T-cell (primary cell): ENCODE data around the gene RETREG2. TPM values are rescaled to one million over a fixed set of nuclear protein-coding genes. Genes with fewer than 3 reads are reported as not detected.
A peak's percentile ranks its signal among the peaks of the same experiment; 100 is the strongest.

Source experiments
- ATAC-seq, 4 experiments: fragments of 200-7000 bp in 3 of 4; fragments of 150-1000 bp in 1 of 4; cut with Tn5 transposase; replicated peaks in 1 of 4; 1 replicate in 3 of 4; 2 replicates in 1 of 4; pipeline ENCODE4 v1.10.0; 2021; ENCODE audit warnings: moderate library complexity in 3 of 4, mild to moderate bottlenecking in 2 of 4, moderate number of reproducible peaks in 1 of 4
- CTCF ChIA-PET, 2 donors: fragments of 300-600 bp; sonication (Branson Sonifier 250); formaldehyde crosslinking; loops; one replicate each; lab custom pipeline; 2022; ENCODE audit warnings: antibody characterized with exemption in 2 of 2; lab: Charles Lee
- POLR2A ChIA-PET, 2 donors: fragments of 300-600 bp; sonication (Branson Sonifier 250); formaldehyde crosslinking; loops; one replicate each; lab custom pipeline; 2022; ENCODE audit warnings: antibody characterized with exemption in 2 of 2; lab: Charles Lee
- DNase-seq, 35 experiments: peaks; one replicate each; pipeline versions ENCODE4 v3.0.0 to v3.0.0-alpha.2; 2013 to 2023
- H3K27ac ChIP-seq: one replicate; pipeline ENCODE4 v1.5.1; 2013; ENCODE audit warnings: low read length
- H3K27me3 ChIP-seq, 2 experiments: replicated peaks in 1 of 2; 1 replicate in 1 of 2; 2 replicates in 1 of 2; pipeline versions ENCODE4 v1.6.1 to v1.7.0; 2013; ENCODE audit warnings: low read length in 1 of 2, mixed read lengths in 1 of 2; ENCODE audit not compliant: control insufficient read depth in 2 of 2, insufficient read depth in 2 of 2; ENCODE audit errors: extremely low read depth in 1 of 2
- H3K36me3 ChIP-seq, 2 donors: 1 replicate in 1 of 2; 2 replicates in 1 of 2; pipeline versions ENCODE4 v1.6.1 to v1.7.0; 2013; ENCODE audit warnings: low read length in 1 of 2; ENCODE audit not compliant: control insufficient read depth in 2 of 2, insufficient read depth in 1 of 2; ENCODE audit errors: extremely low read depth in 1 of 2
- H3K4me1 ChIP-seq, 2 experiments: 1 replicate in 1 of 2; 2 replicates in 1 of 2; pipeline versions ENCODE4 v1.6.1 to v1.7.0; 2013; ENCODE audit warnings: low read length in 2 of 2, mixed read lengths in 1 of 2; ENCODE audit not compliant: insufficient read depth in 2 of 2, control insufficient read depth in 1 of 2; ENCODE audit errors: extremely low read depth in 1 of 2
- H3K4me3 ChIP-seq, 2 donors: 1 replicate in 1 of 2; 2 replicates in 1 of 2; pipeline versions ENCODE4 v1.5.1 to v1.7.0; 2013; ENCODE audit warnings: mild to moderate bottlenecking in 2 of 2, low read length in 1 of 2, moderate library complexity in 1 of 2; ENCODE audit not compliant: control insufficient read depth in 1 of 2; ENCODE audit errors: extremely low read depth in 1 of 2
- H3K9me3 ChIP-seq: 2 replicates; pipeline ENCODE4 v1.7.0; 2013
- H3K27ac Mint-ChIP-seq, 2 donors: one replicate each; pipeline ENCODE4 v1.8.0; 2020 to 2021; ENCODE audit warnings: mild to moderate bottlenecking in 2 of 2, mixed read lengths in 2 of 2
- H3K27me3 Mint-ChIP-seq, 2 donors: one replicate each; pipeline ENCODE4 v1.8.0; 2021 to 2022; ENCODE audit warnings: mixed read lengths in 2 of 2
- H3K36me3 Mint-ChIP-seq: one replicate; pipeline ENCODE4 v1.8.0; 2021; ENCODE audit warnings: mixed read lengths
- H3K4me1 Mint-ChIP-seq, 3 donors: one replicate each; pipeline ENCODE4 v1.8.0; 2020 to 2022; ENCODE audit warnings: mixed read lengths in 3 of 3, mild to moderate bottlenecking in 1 of 3
- H3K4me3 Mint-ChIP-seq, 3 donors: one replicate each; pipeline ENCODE4 v1.8.0; 2020 to 2022; ENCODE audit warnings: mild to moderate bottlenecking in 3 of 3, mixed read lengths in 3 of 3, moderate library complexity in 3 of 3
- H3K9me3 Mint-ChIP-seq, 3 donors: one replicate each; pipeline ENCODE4 v1.8.0; 2020 to 2022; ENCODE audit warnings: mixed read lengths in 3 of 3
- WGBS: methylation state at CpG from one replicate; pipeline ENCODE4 v1.1.5; 2013; ENCODE audit warnings: missing lambda C conversion rate; ENCODE audit not compliant: insufficient coverage; 5-methylcytosine and 5-hydroxymethylcytosine counted together
- total RNA-seq, 35 experiments: library from RNA in 6 of 35; stranded (reverse) in 6 of 35; fragments of 120-200 nt in 1 of 35; gene quantifications; one replicate each; pipeline versions ENCODE4 v1.2.1 to v1.2.4 and lab custom pipeline; 2013 to 2026

Gene RETREG2
- total RNA-seq, 5 donors from 2014 or later (not counting 1 experiment from before 2014, with no cell fraction given) = 85.2 to 131 (median 109) TPM

GRCh38 chr2:219220652-219221402, 42.8 kb downstream of the RETREG2 start:
- Mint-ChIP-seq H3K4me1 (peaks cover 18 to 31% (median 22%) of the 10 kb centered on the region in 3 donors), H3K27ac (peak overlapping the region in 1 of 2 donors; percentile 39), H3K36me3 (peaks cover 31% of the 10 kb centered on the region), H3K9me3 (no peaks in the 10 kb centered on the region), H3K27me3 (no peaks in the 10 kb centered on the region), H3K4me3 (no peak overlapping the region)
- DNase-seq = no peak
- no peaks in the 10 kb centered on the region for H3K27me3 ChIP-seq
- POLR2A ChIA-PET = no interaction called here
- no peak overlapping the region for H3K27ac ChIP-seq
- CTCF ChIA-PET = no interaction called here
- peaks cover 21 to 58% of the 10 kb centered on the region in 2 donors for H3K36me3 ChIP-seq
- no peak for ATAC-seq
- H3K9me3 ChIP-seq = no peaks in the 10 kb centered on the region
- 100% methylated on average over 2 of the region's 19 CpGs for WGBS
- H3K4me1 ChIP-seq = peaks cover 4 to 25% of the 10 kb centered on the region in 2 experiments
- no peak overlapping the region for H3K4me3 ChIP-seq

- Mint-ChIP-seq H3K4me1 (peaks cover 17 to 30% (median 25%) of the 10 kb centered on the region in 3 donors), H3K9me3 (no peaks in the 10 kb centered on the region), H3K27me3 (no peaks in the 10 kb centered on the region), H3K4me3 (no peak overlapping the region), H3K27ac (no peak overlapping the region), H3K36me3 (peaks cover 35% of the 10 kb centered on the region)
- Histone ChIP-seq H3K9me3 (no peaks in the 10 kb centered on the region), H3K27ac (no peak overlapping the region), H3K36me3 (peaks cover 21 to 64% of the 10 kb centered on the region in 2 donors), H3K27me3 (no peaks in the 10 kb centered on the region), H3K4me1 (peaks cover 4 to 26% of the 10 kb centered on the region in 2 experiments), H3K4me3 (no peak overlapping the region)
- POLR2A ChIA-PET = interaction anchor here in 1 of 2 donors (0.6 kb wide), 1 partner anchor 24 kb away, joined by 4 read pairs; no protein-coding TSS in a partner anchor
- 98% methylated on average over 10 of the region's 16 CpGs for WGBS
- CTCF ChIA-PET = no interaction called here
- DNase-seq (no peak), ATAC-seq (no peak)
These were observed 44.0 kb downstream of the RETREG2 start for GRCh38 chr2:219221957-219222518.

- no peak overlapping the region for H3K4me3 Mint-ChIP-seq
- Histone ChIP-seq H3K27ac (no peak overlapping the region), H3K27me3 (no peaks in the 10 kb centered on the region), H3K4me3 (no peak overlapping the region), H3K9me3 (no peaks in the 10 kb centered on the region), H3K4me1 (peaks cover 10 to 28% of the 10 kb centered on the region in 2 experiments), H3K36me3 (peaks cover 21 to 64% of the 10 kb centered on the region in 2 donors)
- H3K4me1 Mint-ChIP-seq = peaks cover 28 to 38% (median 32%) of the 10 kb centered on the region in 3 donors
- 94% methylated on average over 27 of the region's 31 CpGs for WGBS
- ATAC-seq = no peak
- no peaks in the 10 kb centered on the region for H3K27me3 Mint-ChIP-seq
- CTCF ChIA-PET = interaction anchor here in 1 of 2 donors (1.1 kb wide), 1 partner anchor 76 kb away, joined by 3 read pairs; no protein-coding TSS in a partner anchor
- peaks cover 35% of the 10 kb centered on the region for H3K36me3 Mint-ChIP-seq
- POLR2A ChIA-PET = interaction anchor here in 1 of 2 donors (0.6 kb wide), 1 partner anchor 20 kb away, joined by 6 read pairs; no protein-coding TSS in a partner anchor
- DNase-seq = no peak
- H3K9me3 Mint-ChIP-seq = no peaks in the 10 kb centered on the region
- H3K27ac Mint-ChIP-seq = no peak overlapping the region
These were observed 45.9 kb downstream of the RETREG2 start for GRCh38 chr2:219223831-219224610.

GRCh38 chr2:219225350-219225749, 47.3 kb downstream of the RETREG2 start:
- no peak overlapping the region for H3K4me3 ChIP-seq
- DNase-seq (no peak), ATAC-seq (no peak)
- peaks cover 30 to 39% (median 38%) of the 10 kb centered on the region in 3 donors for H3K4me1 Mint-ChIP-seq
- no peak overlapping the region for H3K4me3 Mint-ChIP-seq
- peaks cover 11 to 25% of the 10 kb centered on the region in 2 experiments for H3K4me1 ChIP-seq
- CTCF ChIA-PET = no interaction called here
- H3K27ac Mint-ChIP-seq = no peak overlapping the region
- H3K27me3 ChIP-seq = no peaks in the 10 kb centered on the region
- H3K9me3 Mint-ChIP-seq = no peaks in the 10 kb centered on the region
- peaks cover 32% of the 10 kb centered on the region for H3K36me3 Mint-ChIP-seq
- H3K36me3 ChIP-seq = peaks cover 21 to 58% of the 10 kb centered on the region in 2 donors
- 76% methylated on average over 3 of the region's 3 CpGs for WGBS
- H3K27ac ChIP-seq = no peak overlapping the region
- POLR2A ChIA-PET = no interaction called here
- H3K9me3 ChIP-seq = no peaks in the 10 kb centered on the region
- no peaks in the 10 kb centered on the region for H3K27me3 Mint-ChIP-seq

GRCh38 chr2:219228041-219228910, 50.2 kb downstream of the RETREG2 start:
- Histone ChIP-seq H3K4me1 (peaks cover 16 to 37% of the 10 kb centered on the region in 2 experiments), H3K9me3 (no peaks in the 10 kb centered on the region), H3K4me3 (peak overlapping the region; percentile 72 to 85), H3K27me3 (no peaks in the 10 kb centered on the region), H3K36me3 (peaks cover 25 to 49% of the 10 kb centered on the region in 2 donors), H3K27ac (peak overlapping the region; percentile 52)
- ATAC-seq (no peak), DNase-seq (no peak)
- peak overlapping the region; percentile 71 to 78 for H3K27ac Mint-ChIP-seq
- H3K36me3 Mint-ChIP-seq = peaks cover 34% of the 10 kb centered on the region
- ChIA-PET CTCF (interaction anchor here in 1 of 2 donors (0.6 to 3.0 kb wide), 5 partner anchors 17 to 26 kb away, joined by 3 to 13 read pairs (median 5); partner anchors contain the start of genes GLB1L, STK16, TUBA4A and ZFAND2B), POLR2A (interaction anchor here (0.6 to 2.2 kb wide), 8 partner anchors 10 to 68 kb away, joined by 3 to 10 read pairs (median 6); partner anchors contain the start of genes TUBA4A (in 1 of the 2) and ZFAND2B (in 1 of the 2))
- WGBS = 33% methylated on average over 3 of the region's 7 CpGs
- peak overlapping the region; percentile 81 to 99 (median 97) for H3K4me3 Mint-ChIP-seq
- H3K9me3 Mint-ChIP-seq = no peaks in the 10 kb centered on the region
- H3K27me3 Mint-ChIP-seq = no peaks in the 10 kb centered on the region
- peaks cover 47 to 65% (median 52%) of the 10 kb centered on the region in 3 donors for H3K4me1 Mint-ChIP-seq
